Measurements from ENCODE around the gene RNF135.

- TF ChIP-seq, protein P1, sequence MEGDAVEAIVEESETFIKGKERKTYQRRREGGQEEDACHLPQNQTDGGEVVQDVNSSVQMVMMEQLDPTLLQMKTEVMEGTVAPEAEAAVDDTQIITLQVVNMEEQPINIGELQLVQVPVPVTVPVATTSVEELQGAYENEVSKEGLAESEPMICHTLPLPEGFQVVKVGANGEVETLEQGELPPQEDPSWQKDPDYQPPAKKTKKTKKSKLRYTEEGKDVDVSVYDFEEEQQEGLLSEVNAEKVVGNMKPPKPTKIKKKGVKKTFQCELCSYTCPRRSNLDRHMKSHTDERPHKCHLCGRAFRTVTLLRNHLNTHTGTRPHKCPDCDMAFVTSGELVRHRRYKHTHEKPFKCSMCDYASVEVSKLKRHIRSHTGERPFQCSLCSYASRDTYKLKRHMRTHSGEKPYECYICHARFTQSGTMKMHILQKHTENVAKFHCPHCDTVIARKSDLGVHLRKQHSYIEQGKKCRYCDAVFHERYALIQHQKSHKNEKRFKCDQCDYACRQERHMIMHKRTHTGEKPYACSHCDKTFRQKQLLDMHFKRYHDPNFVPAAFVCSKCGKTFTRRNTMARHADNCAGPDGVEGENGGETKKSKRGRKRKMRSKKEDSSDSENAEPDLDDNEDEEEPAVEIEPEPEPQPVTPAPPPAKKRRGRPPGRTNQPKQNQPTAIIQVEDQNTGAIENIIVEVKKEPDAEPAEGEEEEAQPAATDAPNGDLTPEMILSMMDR (IDR thresholded peaks at IDR 0.05; ENCODE audit: insufficient read depth, low read depth, low read length): no peak
- peak; percentile 87 for TF ChIP-seq EZH2 (IDR thresholded peaks at IDR 0.05; ENCODE audit: insufficient read depth, low read length)
Observed at GRCh38 chr17:30922235-30923030, 48.4 kb upstream of the RNF135 start.
